Suprapubic skin (tissue), 4 donors: ENCODE results near the gene SECISBP2L. TPM values are rescaled to one million over a fixed set of nuclear protein-coding genes. Genes with fewer than 3 reads are reported as not detected.

Experiments
- DNase-seq, 2 donors: peaks; one replicate each; pipeline ENCODE4 v3.0.0-alpha.2; 2019; ENCODE audit warnings: low spot score in 2 of 2
- H3K27ac ChIP-seq: fragments of 200-600 bp; sonication (generic); one replicate; pipeline ENCODE4 v1.5.1; 2019
- H3K27me3 ChIP-seq: fragments of 200-600 bp; sonication (generic); one replicate; pipeline ENCODE4 v1.5.1; 2019
- H3K36me3 ChIP-seq: fragments of 200-600 bp; sonication (generic); one replicate; pipeline ENCODE4 v1.5.1; 2019
- H3K4me1 ChIP-seq: fragments of 200-600 bp; sonication (generic); one replicate; pipeline ENCODE4 v1.5.1; 2019
- H3K4me3 ChIP-seq: fragments of 200-600 bp; sonication (generic); one replicate; pipeline ENCODE4 v1.5.1; 2019; ENCODE audit warnings: mild to moderate bottlenecking
- H3K9me3 ChIP-seq: fragments of 200-600 bp; sonication (generic); one replicate; pipeline ENCODE4 v1.5.1; 2019
- CTCF ChIP-seq, 2 donors: fragments of 200-600 bp in 1 of 2; fragments of 450-650 bp in 1 of 2; sonication (generic) in 1 of 2; IDR thresholded peaks; one replicate each; pipeline ENCODE4 v1.5.1; 2016 to 2019; ENCODE audit warnings: antibody characterized with exemption in 2 of 2, mild to moderate bottlenecking in 1 of 2, moderate library complexity in 1 of 2
- EP300 ChIP-seq: sonication (generic); formaldehyde crosslinking; IDR thresholded peaks from one replicate; pipeline ENCODE4 v1.6.1; 2017; ENCODE audit warnings: antibody characterized with exemption
- POLR2A ChIP-seq, 2 donors: fragments of 450-650 bp; IDR thresholded peaks; one replicate each; pipeline ENCODE4 v1.6.1; 2017; ENCODE audit warnings: antibody characterized with exemption in 2 of 2, mild to moderate bottlenecking in 2 of 2, moderate library complexity in 2 of 2
- POLR2AphosphoS5 ChIP-seq, 3 donors: sonication (generic); formaldehyde crosslinking; IDR thresholded peaks; one replicate each; pipeline ENCODE4 v1.6.1; 2017; ENCODE audit warnings: antibody characterized with exemption in 3 of 3
- WGBS: methylation state at CpG from one replicate; pipeline ENCODE4 v1.1.5; 2018; 5-methylcytosine and 5-hydroxymethylcytosine counted together
- total RNA-seq, 4 donors: library from RNA; depleted of rRNA; stranded (reverse); fragments of >200 nt; gene quantifications; one replicate each; pipeline ENCODE4 v1.1.0, GENCODE V29; 2016

Gene SECISBP2L
- total RNA-seq, 4 donors from 2014 or later: 21.8 to 58.6 (median 38.7) TPM

- Histone ChIP-seq H3K4me1 (no peaks in the 10 kb centered on the region), H3K4me3 (no peak overlapping the region), H3K9me3 (no peaks in the 10 kb centered on the region), H3K27me3 (no peaks in the 10 kb centered on the region), H3K27ac (no peak overlapping the region), H3K36me3 (no peaks in the 10 kb centered on the region)
- TF ChIP-seq EP300 (no peak), CTCF (IDR thresholded peaks at IDR 0.05) (no peak), POLR2AphosphoS5 (IDR thresholded peaks at IDR 0.05) (no peak), POLR2A (IDR thresholded peaks at IDR 0.05) (no peak)
- 96% methylated on average over 1 of the region's 1 CpG for WGBS
- DNase-seq: no peak
These were observed 12.3 kb upstream of the SECISBP2L start for GRCh38 chr15:49058559-49058958.

GRCh38 chr15:49055630-49056029 lies 9.4 kb upstream of the SECISBP2L start:
- H3K9me3 ChIP-seq: no peaks in the 10 kb centered on the region
- H3K4me1 ChIP-seq: no peaks in the 10 kb centered on the region
- H3K36me3 ChIP-seq: no peaks in the 10 kb centered on the region
- TF ChIP-seq CTCF (IDR thresholded peaks at IDR 0.05) (no peak), POLR2AphosphoS5 (IDR thresholded peaks at IDR 0.05) (no peak), POLR2A (IDR thresholded peaks at IDR 0.05) (no peak)
- H3K27ac ChIP-seq: no peak overlapping the region
- no peak overlapping the region for H3K4me3 ChIP-seq
- WGBS: 95% methylated on average over 2 of the region's 2 CpGs
- no peaks in the 10 kb centered on the region for H3K27me3 ChIP-seq
- DNase-seq: no peak

GRCh38 chr15:49052662-49053061 lies 6.4 kb upstream of the SECISBP2L start:
- Histone ChIP-seq H3K36me3 (no peaks in the 10 kb centered on the region), H3K27ac (no peak overlapping the region), H3K4me1 (no peaks in the 10 kb centered on the region), H3K27me3 (no peaks in the 10 kb centered on the region), H3K9me3 (no peaks in the 10 kb centered on the region), H3K4me3 (no peak overlapping the region)
- no peak for DNase-seq
- TF ChIP-seq CTCF (IDR thresholded peaks at IDR 0.05) (no peak), POLR2AphosphoS5 (IDR thresholded peaks at IDR 0.05) (no peak), EP300 (no peak), POLR2A (IDR thresholded peaks at IDR 0.05) (no peak)
- WGBS: 95% methylated on average over 4 of the region's 4 CpGs

GRCh38 chr15:49047456-49047855 lies 1.2 kb upstream of the SECISBP2L start:
- no peaks in the 10 kb centered on the region for H3K36me3 ChIP-seq
- no peak for TF ChIP-seq EP300

GRCh38 chr15:49045751-49046219 lies 461 bp downstream of the SECISBP2L start:
- no peaks in the 10 kb centered on the region for H3K27me3 ChIP-seq
- no peaks in the 10 kb centered on the region for H3K36me3 ChIP-seq
- peak overlapping the region; percentile 94 for H3K27ac ChIP-seq
- no peak for DNase-seq
- peak overlapping the region; percentile 99 for H3K4me3 ChIP-seq
- TF ChIP-seq CTCF (IDR thresholded peaks at IDR 0.05) (no peak), POLR2A (IDR thresholded peaks at IDR 0.05) (no peak), EP300 (no peak), POLR2AphosphoS5 (IDR thresholded peaks at IDR 0.05) (no peak)
- peaks cover 40% of the 10 kb centered on the region for H3K4me1 ChIP-seq
- under 1% methylated on average over 7 of the region's 17 CpGs for WGBS
- H3K9me3 ChIP-seq: no peaks in the 10 kb centered on the region

More at GRCh38 chr15:49047456-49047855, 1.2 kb upstream of the SECISBP2L start:
- Histone ChIP-seq H3K9me3 (no peaks in the 10 kb centered on the region), H3K27ac (no peak overlapping the region), H3K4me3 (no peak overlapping the region), H3K4me1 (peaks cover 31% of the 10 kb centered on the region), H3K27me3 (no peaks in the 10 kb centered on the region)
- DNase-seq: no peak
